ENCODE results near the gene PDZD11.
"Not testable (repeated sequence)": the region's sequence is repeated elsewhere in the genome, so short reads cannot be mapped to it uniquely, and the experiment has no call there.

PDZD11 gene

GRCh38 chrX:70281951-70282350 is 7.8 kb downstream of the PDZD11 start, which contains the start of gene RAB41:
TSS of gene RAB41 (plus strand) at chrX:70282172. CDS start at chrX:70282218, 46 bp downstream.
- Mint-ChIP-seq H3K36me3 (ENCODE audit: insufficient read depth) (no peaks in the 10 kb centered on the region), H3K9me3 (no peaks in the 10 kb centered on the region), H3K27ac (no peak within 1 kb of the TSS), H3K27me3 (no peaks in the 10 kb centered on the region), H3K4me1 (ENCODE audit: low read depth in 2 of 2) (peaks cover 0 to 1% of the 10 kb centered on the region in 2 donors), H3K4me3 (no peak within 1 kb of the TSS)
- DNase-seq (no peak), ATAC-seq (replicated peaks) (no peak)

- H3K27ac Mint-ChIP-seq: no peak overlapping the region
- no peaks in the 10 kb centered on the region for H3K36me3 Mint-ChIP-seq (ENCODE audit: insufficient read depth)
- no peaks in the 10 kb centered on the region for H3K27me3 Mint-ChIP-seq
- no peak for DNase-seq
- H3K4me3 Mint-ChIP-seq: no peak overlapping the region
- peaks cover 0 to 1% of the 10 kb centered on the region in 2 donors for H3K4me1 Mint-ChIP-seq (ENCODE audit: low read depth in 2 of 2)
- H3K9me3 Mint-ChIP-seq: no peaks in the 10 kb centered on the region
- ATAC-seq (replicated peaks): no peak
Observed at GRCh38 chrX:70280573-70280972, 9.2 kb downstream of the PDZD11 start.

- DNase-seq (no peak), ATAC-seq (replicated peaks) (no peak)
- Mint-ChIP-seq H3K27me3 (no peaks in the 10 kb centered on the region), H3K36me3 (ENCODE audit: insufficient read depth) (no peaks in the 10 kb centered on the region), H3K27ac (no peak overlapping the region), H3K4me1 (ENCODE audit: low read depth in 2 of 2) (no peaks in the 10 kb centered on the region), H3K9me3 (no peaks in the 10 kb centered on the region), H3K4me3 (no peak overlapping the region)
Observed at GRCh38 chrX:70279081-70279480, 10.6 kb downstream of the PDZD11 start.

- not testable (repeated sequence) for ATAC-seq (replicated peaks); H3K27me3 Mint-ChIP-seq; H3K27ac Mint-ChIP-seq; H3K4me1 Mint-ChIP-seq (ENCODE audit: low read depth in 2 of 2); H3K4me3 Mint-ChIP-seq; DNase-seq; H3K9me3 Mint-ChIP-seq; H3K36me3 Mint-ChIP-seq (ENCODE audit: insufficient read depth)
Observed at GRCh38 chrX:70274029-70274428, 15.7 kb downstream of the PDZD11 start.

- Mint-ChIP-seq H3K4me1 (ENCODE audit: low read depth in 2 of 2) (no peaks in the 10 kb centered on the region), H3K9me3 (no peaks in the 10 kb centered on the region), H3K27ac (no peak within 1 kb of the TSS), H3K4me3 (no peak within 1 kb of the TSS), H3K27me3 (no peaks in the 10 kb centered on the region), H3K36me3 (ENCODE audit: insufficient read depth) (no peaks in the 10 kb centered on the region)
- ATAC-seq (replicated peaks) (no peak), DNase-seq (no peak)
Observed at GRCh38 chrX:70268034-70268433, 21.7 kb downstream of the PDZD11 start, which contains the start of gene ARR3. TSS of gene ARR3 (plus strand) at chrX:70268334. CDS start at chrX:70269386, 1,052 bp downstream.

- Mint-ChIP-seq H3K4me3 (no peak overlapping the region), H3K27ac (no peak overlapping the region), H3K9me3 (no peaks in the 10 kb centered on the region), H3K4me1 (ENCODE audit: low read depth in 2 of 2) (no peaks in the 10 kb centered on the region), H3K36me3 (ENCODE audit: insufficient read depth) (no peaks in the 10 kb centered on the region), H3K27me3 (no peaks in the 10 kb centered on the region)
- ATAC-seq (replicated peaks) (no peak), DNase-seq (no peak)
Observed at GRCh38 chrX:70264784-70265183, 24.9 kb downstream of the PDZD11 start.

- peak in 2 of 3 experiments; percentile 1 to 3 for DNase-seq
- Mint-ChIP-seq H3K4me3 (no peak overlapping the region), H3K36me3 (ENCODE audit: insufficient read depth) (no peaks in the 10 kb centered on the region), H3K27me3 (no peaks in the 10 kb centered on the region), H3K27ac (no peak overlapping the region), H3K4me1 (ENCODE audit: low read depth in 2 of 2) (peaks cover under 1% of the 10 kb centered on the region in 2 donors), H3K9me3 (no peaks in the 10 kb centered on the region)
- ATAC-seq (replicated peaks): peak; percentile 47
Observed at GRCh38 chrX:70262952-70263567, 26.7 kb downstream of the PDZD11 start.

GRCh38 chrX:70260104-70260503 is 29.6 kb downstream of the PDZD11 start, which contains the start of gene P2RY4:
TSS of gene P2RY4 (minus strand) at chrX:70260204. CDS start at chrX:70259624, 580 bp downstream.
- DNase-seq: no peak
- Mint-ChIP-seq H3K4me3 (no peak within 1 kb of the TSS), H3K27ac (no peak within 1 kb of the TSS), H3K9me3 (no peaks in the 10 kb centered on the region), H3K27me3 (no peaks in the 10 kb centered on the region), H3K4me1 (ENCODE audit: low read depth in 2 of 2) (peaks cover 3% of the 10 kb centered on the region in 2 donors), H3K36me3 (ENCODE audit: insufficient read depth) (no peaks in the 10 kb centered on the region)
- no peak for ATAC-seq (replicated peaks)

- Mint-ChIP-seq H3K36me3 (ENCODE audit: insufficient read depth) (no peaks in the 10 kb centered on the region), H3K4me3 (no peak overlapping the region), H3K27ac (no peak overlapping the region), H3K4me1 (ENCODE audit: low read depth in 2 of 2) (peaks cover 3% of the 10 kb centered on the region in 2 donors), H3K9me3 (no peaks in the 10 kb centered on the region), H3K27me3 (no peaks in the 10 kb centered on the region)
- no peak for DNase-seq
- ATAC-seq (replicated peaks): no peak
Observed at GRCh38 chrX:70257423-70258288, 32.1 kb downstream of the PDZD11 start.

- H3K27ac Mint-ChIP-seq: no peak overlapping the region
- ATAC-seq (replicated peaks) (no peak), DNase-seq (no peak)
- H3K4me3 Mint-ChIP-seq: no peak overlapping the region
- peaks cover 3% of the 10 kb centered on the region in 2 donors for H3K4me1 Mint-ChIP-seq (ENCODE audit: low read depth in 2 of 2)
- H3K36me3 Mint-ChIP-seq (ENCODE audit: insufficient read depth): no peaks in the 10 kb centered on the region
- no peaks in the 10 kb centered on the region for H3K9me3 Mint-ChIP-seq
- H3K27me3 Mint-ChIP-seq: no peaks in the 10 kb centered on the region
Observed at GRCh38 chrX:70255452-70255851, 34.3 kb downstream of the PDZD11 start.

GRCh38 chrX:70254909-70255308 is 34.8 kb downstream of the PDZD11 start:
- ATAC-seq (replicated peaks): no peak
- Mint-ChIP-seq H3K4me1 (ENCODE audit: low read depth in 2 of 2) (peaks cover 3% of the 10 kb centered on the region in 2 donors), H3K9me3 (no peaks in the 10 kb centered on the region)

GRCh38 chrX:70254063-70254400 is 35.7 kb downstream of the PDZD11 start:
- no peak for ATAC-seq (replicated peaks)
- no peaks in the 10 kb centered on the region for H3K9me3 Mint-ChIP-seq
- H3K27ac Mint-ChIP-seq: no peak overlapping the region
- H3K4me1 Mint-ChIP-seq (ENCODE audit: low read depth in 2 of 2): peaks cover 3% of the 10 kb centered on the region in 2 donors
- no peaks in the 10 kb centered on the region for H3K36me3 Mint-ChIP-seq (ENCODE audit: insufficient read depth)
- no peak overlapping the region for H3K4me3 Mint-ChIP-seq
- no peak for DNase-seq
- no peaks in the 10 kb centered on the region for H3K27me3 Mint-ChIP-seq

More at GRCh38 chrX:70254909-70255308, 34.8 kb downstream of the PDZD11 start:
- no peak overlapping the region for H3K27ac Mint-ChIP-seq
- DNase-seq: no peak
- no peak overlapping the region for H3K4me3 Mint-ChIP-seq
- H3K36me3 Mint-ChIP-seq (ENCODE audit: insufficient read depth): no peaks in the 10 kb centered on the region
- no peaks in the 10 kb centered on the region for H3K27me3 Mint-ChIP-seq

- H3K4me1 Mint-ChIP-seq (ENCODE audit: low read depth in 2 of 2): peaks cover 3% of the 10 kb centered on the region in 2 donors
- no peak for ATAC-seq (replicated peaks)
- no peaks in the 10 kb centered on the region for H3K36me3 Mint-ChIP-seq (ENCODE audit: insufficient read depth)
- no peaks in the 10 kb centered on the region for H3K9me3 Mint-ChIP-seq
- no peak overlapping the region for H3K27ac Mint-ChIP-seq
- no peak for DNase-seq
- H3K27me3 Mint-ChIP-seq: no peaks in the 10 kb centered on the region
- H3K4me3 Mint-ChIP-seq: no peak overlapping the region
Observed at GRCh38 chrX:70253377-70254062, 36.2 kb downstream of the PDZD11 start.
